ENCODE results near the gene SEMA7A. TPM values are rescaled to one million over a fixed set of nuclear protein-coding genes. Genes with fewer than 3 reads are reported as not detected.

Gene SEMA7A
- total RNA-seq, 4 donors from 2014 or later, result 0.29 to 16.9 (median 4.5) TPM; not detected in 1

DNA sequence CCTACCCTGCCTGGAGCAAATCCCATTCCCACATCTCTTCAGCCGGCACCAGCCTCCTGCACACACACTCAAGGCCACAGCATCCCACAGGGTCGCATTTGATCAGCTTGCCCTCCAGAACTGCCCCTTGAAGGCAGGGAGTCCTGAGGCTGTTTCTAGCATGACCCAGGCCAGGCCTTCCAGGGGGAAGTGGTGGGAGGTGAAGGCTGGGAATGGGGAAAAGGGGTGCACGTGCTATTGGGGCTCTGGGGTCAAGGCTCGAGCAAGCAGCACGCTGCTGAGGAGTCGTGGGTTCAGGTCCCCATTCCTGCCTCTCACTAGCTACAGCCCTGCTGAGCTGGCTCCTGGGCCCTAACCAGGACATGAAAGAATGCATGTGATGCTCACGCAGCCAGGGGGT, 24.9 kb downstream of the SEMA7A start:
- no peaks in the 10 kb centered on the region for H3K4me1 ChIP-seq
- no peaks in the 10 kb centered on the region for H3K9me3 ChIP-seq
- intact Hi-C loops (cut with DNase I; ENCODE audit: low total_unique reads), result no loop called here
- H3K36me3 ChIP-seq, result no peaks in the 10 kb centered on the region
- H3K4me3 ChIP-seq, result no peak overlapping the region
- TF ChIP-seq POLR2A (IDR thresholded peaks at IDR 0.05), result no peak
- TF ChIP-seq, protein P1, sequence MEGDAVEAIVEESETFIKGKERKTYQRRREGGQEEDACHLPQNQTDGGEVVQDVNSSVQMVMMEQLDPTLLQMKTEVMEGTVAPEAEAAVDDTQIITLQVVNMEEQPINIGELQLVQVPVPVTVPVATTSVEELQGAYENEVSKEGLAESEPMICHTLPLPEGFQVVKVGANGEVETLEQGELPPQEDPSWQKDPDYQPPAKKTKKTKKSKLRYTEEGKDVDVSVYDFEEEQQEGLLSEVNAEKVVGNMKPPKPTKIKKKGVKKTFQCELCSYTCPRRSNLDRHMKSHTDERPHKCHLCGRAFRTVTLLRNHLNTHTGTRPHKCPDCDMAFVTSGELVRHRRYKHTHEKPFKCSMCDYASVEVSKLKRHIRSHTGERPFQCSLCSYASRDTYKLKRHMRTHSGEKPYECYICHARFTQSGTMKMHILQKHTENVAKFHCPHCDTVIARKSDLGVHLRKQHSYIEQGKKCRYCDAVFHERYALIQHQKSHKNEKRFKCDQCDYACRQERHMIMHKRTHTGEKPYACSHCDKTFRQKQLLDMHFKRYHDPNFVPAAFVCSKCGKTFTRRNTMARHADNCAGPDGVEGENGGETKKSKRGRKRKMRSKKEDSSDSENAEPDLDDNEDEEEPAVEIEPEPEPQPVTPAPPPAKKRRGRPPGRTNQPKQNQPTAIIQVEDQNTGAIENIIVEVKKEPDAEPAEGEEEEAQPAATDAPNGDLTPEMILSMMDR (IDR thresholded peaks at IDR 0.05), result no peak
- no peak overlapping the region for H3K27ac ChIP-seq
- DNase-seq, result no peak
- H3K27me3 ChIP-seq, result no peaks in the 10 kb centered on the region

DNA sequence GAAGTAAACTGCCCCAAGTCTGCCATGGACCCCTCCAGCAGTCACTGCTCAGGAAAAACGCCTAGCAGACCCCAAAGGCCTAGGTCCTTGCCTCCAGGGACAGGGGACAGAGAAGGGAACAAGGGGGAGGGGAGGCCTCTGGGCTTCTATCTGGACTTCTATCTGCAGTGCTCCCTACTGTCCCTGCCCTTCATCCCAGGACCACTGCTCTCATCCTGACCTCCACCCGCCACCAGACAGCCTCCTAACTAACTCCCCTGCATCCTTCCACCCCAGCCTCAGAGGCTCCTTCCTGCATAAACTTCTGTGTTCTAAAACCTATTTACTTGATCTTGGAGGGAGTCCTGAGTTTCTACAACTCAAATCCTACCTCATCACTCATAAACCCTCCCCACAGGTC, 25.4 kb downstream of the SEMA7A start:
- Histone ChIP-seq H3K4me1 (no peaks in the 10 kb centered on the region), H3K4me3 (no peak overlapping the region), H3K27ac (peak overlapping the region; percentile 74 to 76), H3K9me3 (no peaks in the 10 kb centered on the region), H3K27me3 (no peaks in the 10 kb centered on the region), H3K36me3 (no peaks in the 10 kb centered on the region)
- DNase-seq, result no peak
- no peak for TF ChIP-seq POLR2A (IDR thresholded peaks at IDR 0.05)
- TF ChIP-seq, protein P1 (IDR thresholded peaks at IDR 0.05), result no peak
- intact Hi-C loops (cut with DNase I; ENCODE audit: low total_unique reads), result no loop called here

DNA sequence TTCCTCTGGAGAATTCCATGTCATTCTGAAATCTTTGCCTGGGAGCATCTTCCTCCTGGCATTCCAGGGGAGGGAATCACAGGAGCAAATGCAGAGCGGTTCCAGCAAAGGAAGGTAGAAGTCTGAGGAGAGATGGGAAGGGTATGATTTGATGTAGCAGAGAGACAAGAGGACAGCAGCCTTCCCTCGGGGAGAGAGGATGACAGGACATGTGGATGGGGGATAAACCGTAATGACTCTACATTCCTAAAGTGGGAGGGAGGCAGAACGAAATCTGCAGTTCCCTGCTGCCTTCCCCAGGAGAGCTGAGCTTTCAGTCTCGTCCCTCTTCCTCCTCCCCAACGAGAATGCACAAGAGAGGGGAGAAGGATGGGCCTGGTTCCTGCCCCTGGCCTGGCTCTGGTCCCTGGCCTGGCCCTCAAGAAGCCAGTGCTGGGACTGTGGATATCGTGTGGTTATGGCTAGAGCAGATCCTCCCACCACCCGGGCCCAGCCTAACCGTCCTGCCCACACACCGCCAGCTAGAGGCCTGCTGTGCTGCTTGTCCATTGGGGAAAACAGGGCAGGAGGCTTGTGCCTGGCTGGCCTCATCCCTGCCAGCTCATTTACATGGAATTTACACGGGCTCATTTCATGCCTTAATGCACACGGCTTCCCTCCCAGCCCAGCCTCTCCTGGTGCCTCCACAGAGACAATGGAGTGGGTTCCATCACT, 26.6 kb downstream of the SEMA7A start:
- Histone ChIP-seq H3K27ac (peak overlapping the region; percentile 74 to 76), H3K4me1 (no peaks in the 10 kb centered on the region)
- TF ChIP-seq POLR2A (IDR thresholded peaks at IDR 0.05), result no peak
- TF ChIP-seq, protein P1 (IDR thresholded peaks at IDR 0.05), result no peak

DNA sequence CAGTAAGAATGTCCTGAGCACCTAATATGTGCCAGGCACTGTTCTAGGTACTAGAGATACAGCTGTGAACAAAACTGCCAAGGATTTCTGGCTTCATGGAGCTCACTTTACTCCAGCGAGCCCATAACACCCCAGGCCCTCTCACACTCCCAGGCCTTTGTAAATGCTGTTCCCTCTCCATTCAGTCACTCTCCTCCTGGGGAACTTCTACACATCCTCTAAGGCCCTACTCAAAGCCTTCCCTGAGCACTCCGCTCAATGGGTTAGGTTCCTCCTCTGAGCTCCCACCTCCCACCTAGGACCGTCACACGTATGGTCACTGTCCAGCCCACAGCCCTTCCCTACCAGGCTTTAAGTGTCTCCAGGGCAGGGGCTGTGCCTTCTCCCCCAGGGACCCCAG, 27.2 kb downstream of the SEMA7A start:
- TF ChIP-seq POLR2A (IDR thresholded peaks at IDR 0.05), result no peak
- TF ChIP-seq, protein P1 (IDR thresholded peaks at IDR 0.05), result no peak
- Histone ChIP-seq H3K4me3 (no peak overlapping the region), H3K27ac (peak overlapping the region; percentile 74 to 76), H3K9me3 (no peaks in the 10 kb centered on the region), H3K4me1 (no peaks in the 10 kb centered on the region), H3K36me3 (no peaks in the 10 kb centered on the region), H3K27me3 (no peaks in the 10 kb centered on the region)
- no peak for DNase-seq
- intact Hi-C loops (cut with DNase I; ENCODE audit: low total_unique reads), result no loop called here

More for the DNA sequence above, 26.6 kb downstream of the SEMA7A start:
- H3K36me3 ChIP-seq, result no peaks in the 10 kb centered on the region
- H3K9me3 ChIP-seq, result no peaks in the 10 kb centered on the region
- no peaks in the 10 kb centered on the region for H3K27me3 ChIP-seq
- intact Hi-C loops (cut with DNase I; ENCODE audit: low total_unique reads), result no loop called here
- peak; percentile 69 to 75 for DNase-seq
- no peak overlapping the region for H3K4me3 ChIP-seq

DNA sequence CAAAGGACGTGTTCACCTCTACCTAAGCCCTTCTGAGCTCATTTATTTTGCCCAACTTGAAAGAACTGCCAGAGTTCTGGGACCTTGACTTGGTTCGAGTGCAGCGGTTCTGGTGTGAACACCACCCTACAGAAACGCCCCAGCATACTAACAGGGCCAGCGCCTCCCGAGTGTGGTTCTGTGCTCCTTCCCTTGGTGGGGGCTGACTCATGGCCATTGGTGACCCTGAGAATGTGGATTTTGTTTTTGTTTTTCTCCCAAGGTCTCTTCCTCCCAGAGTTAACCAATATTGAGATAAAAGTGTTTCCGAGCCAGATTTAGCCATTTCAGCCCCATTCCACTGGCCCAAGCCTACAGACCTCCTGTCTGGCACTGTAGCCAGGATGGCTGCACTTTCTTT, 27.9 kb downstream of the SEMA7A start:
- TF ChIP-seq POLR2A (IDR thresholded peaks at IDR 0.05), result no peak
- TF ChIP-seq, protein P1 (IDR thresholded peaks at IDR 0.05), result no peak
- Histone ChIP-seq H3K27ac (peak overlapping the region; percentile 74 to 76), H3K36me3 (no peaks in the 10 kb centered on the region), H3K4me1 (no peaks in the 10 kb centered on the region), H3K9me3 (no peaks in the 10 kb centered on the region), H3K27me3 (no peaks in the 10 kb centered on the region), H3K4me3 (no peak overlapping the region)
- intact Hi-C loops (cut with DNase I; ENCODE audit: low total_unique reads), result no loop called here
- no peak for DNase-seq

Measured in uterus (tissue), 4 donors.